GM23338 (cell line): ENCODE measurements around the gene DENND6A. TPM values are rescaled to one million over a fixed set of nuclear protein-coding genes. Genes with fewer than 3 reads are reported as not detected.
A peak's percentile ranks its signal among the peaks of the same experiment; 100 is the strongest.

Experiments
- ATAC-seq: fragments of 200-7000 bp; cut with Tn5 transposase; 3 replicates; pipeline ENCODE4 v1.9.1; 2020
- DNase-seq: peaks from one replicate; pipeline ENCODE4 v3.0.0-alpha.2; 2015; ENCODE audit warnings: low spot score
- H2AFZ ChIP-seq: fragments of 200-600 bp; sonication (generic); 2 replicates; pipeline ENCODE4 v1.8.0; 2016; ENCODE audit warnings: antibody characterized with exemption, mild to moderate bottlenecking, moderate library complexity
- H3F3A ChIP-seq: fragments of 200-600 bp; sonication (generic); replicated peaks from 2 replicates; pipeline ENCODE4 v1.8.0; 2017; ENCODE audit warnings: antibody characterized with exemption, mixed run types, low read depth
- H3K27ac ChIP-seq: fragments of 200-600 bp; sonication (generic); 2 replicates; pipeline ENCODE4 v1.6.1; 2016; ENCODE audit warnings: low read depth
- H3K27me3 ChIP-seq: fragments of 200-600 bp; sonication (generic); 2 replicates; pipeline ENCODE4 v1.8.0; 2016; ENCODE audit warnings: mild to moderate bottlenecking, mixed run types, moderate library complexity; ENCODE audit not compliant: insufficient read depth
- H3K36me3 ChIP-seq: fragments of 200-600 bp; sonication (generic); 2 replicates; pipeline ENCODE4 v1.8.0; 2016; ENCODE audit warnings: mild to moderate bottlenecking; ENCODE audit not compliant: insufficient read depth
- H3K4me1 ChIP-seq: fragments of 200-600 bp; sonication (generic); 2 replicates; pipeline ENCODE4 v1.8.0; 2016; ENCODE audit warnings: mild to moderate bottlenecking, moderate library complexity; ENCODE audit not compliant: insufficient read depth
- H3K4me2 ChIP-seq: fragments of 200-600 bp; sonication (generic); 2 replicates; pipeline ENCODE4 v1.7.1; 2017; ENCODE audit warnings: mixed run types
- H3K4me3 ChIP-seq: fragments of 200-600 bp; sonication (generic); 2 replicates; pipeline ENCODE4 v1.6.1; 2016; ENCODE audit warnings: mixed run types
- H3K79me2 ChIP-seq: fragments of 200-600 bp; sonication (generic); replicated peaks from 2 replicates; pipeline ENCODE4 v1.8.0; 2017; ENCODE audit warnings: mild to moderate bottlenecking; ENCODE audit not compliant: insufficient read depth
- H3K9me2 ChIP-seq: fragments of 200-600 bp; sonication (generic); 2 replicates; pipeline ENCODE4 v1.8.0; 2017; ENCODE audit not compliant: insufficient read depth
- H4K20me1 ChIP-seq: fragments of 200-600 bp; sonication (generic); replicated peaks from 2 replicates; pipeline ENCODE4 v1.8.0; 2017; ENCODE audit warnings: mild to moderate bottlenecking; ENCODE audit not compliant: insufficient read depth
- H3K27ac Mint-ChIP-seq: 2 replicates; pipeline ENCODE4 v1.8.0; 2020; ENCODE audit warnings: inconsistent platforms, mild to moderate bottlenecking, moderate library complexity, mixed read lengths
- H3K27me3 Mint-ChIP-seq: 3 replicates; pipeline ENCODE4 v1.8.0; 2022; ENCODE audit warnings: low read depth, mild to moderate bottlenecking, moderate library complexity, mixed read lengths, inconsistent platforms; ENCODE audit not compliant: insufficient read depth, poor library complexity
- H3K36me3 Mint-ChIP-seq: 3 replicates; pipeline ENCODE4 v1.8.0; 2021; ENCODE audit warnings: low read depth, mild to moderate bottlenecking, inconsistent platforms, moderate library complexity, mixed read lengths
- H3K4me1 Mint-ChIP-seq: 3 replicates; pipeline ENCODE4 v1.8.0; 2020; ENCODE audit warnings: mild to moderate bottlenecking, inconsistent platforms, mixed read lengths
- H3K4me3 Mint-ChIP-seq: 3 replicates; pipeline ENCODE4 v1.8.0; 2021; ENCODE audit warnings: moderate library complexity, mild to moderate bottlenecking, inconsistent platforms, mixed read lengths
- H3K9me3 Mint-ChIP-seq: 3 replicates; pipeline ENCODE4 v1.8.0; 2020; ENCODE audit warnings: moderate library complexity, mild to moderate bottlenecking, inconsistent platforms, mixed read lengths
- CREB1 ChIP-seq: fragments of 250-450 bp; sonication (Bioruptor Pico); IDR thresholded peaks from 2 replicates; pipeline ENCODE4 v1.5.0; 2020; ENCODE audit warnings: low read depth, mild to moderate bottlenecking, moderate library complexity
- CTCF ChIP-seq, 2 experiments: fragments of 200-600 bp in 1 of 2; sonication (generic) in 1 of 2; conservative IDR thresholded peaks; 2 replicates each; pipeline versions ENCODE4 v1.5.1 to v1.6.1; 2016 to 2017; ENCODE audit warnings: antibody characterized with exemption in 2 of 2, low read depth in 2 of 2, mild to moderate bottlenecking in 2 of 2, moderate library complexity in 1 of 2
- EZH2 ChIP-seq: fragments of 200-600 bp; sonication (generic); IDR thresholded peaks from one replicate; pipeline ENCODE4 v1.8.0; 2017; ENCODE audit warnings: antibody characterized with exemption, mild to moderate bottlenecking, low read depth; ENCODE audit not compliant: unreplicated experiment
- EZH2phosphoT487 ChIP-seq: fragments of 200-600 bp; sonication (generic); IDR thresholded peaks from one replicate; pipeline ENCODE4 v1.8.1; 2018; ENCODE audit warnings: antibody characterized with exemption; ENCODE audit not compliant: unreplicated experiment
- JUNB ChIP-seq: IDR thresholded peaks from one replicate; pipeline ENCODE4 v1.6.1; 2016; ENCODE audit warnings: antibody characterized with exemption; ENCODE audit not compliant: unreplicated experiment
- NANOG ChIP-seq: IDR thresholded peaks from 2 replicates; pipeline ENCODE4 v1.6.1; 2016; ENCODE audit warnings: antibody characterized with exemption, borderline replicate concordance
- POLR2AphosphoS5 ChIP-seq: IDR thresholded peaks from 2 replicates; pipeline ENCODE4 v1.6.1; 2016; ENCODE audit warnings: antibody characterized with exemption, low read depth
- STAT1 ChIP-seq: IDR thresholded peaks from one replicate; pipeline ENCODE4 v1.6.1; 2016; ENCODE audit warnings: antibody characterized with exemption; ENCODE audit not compliant: unreplicated experiment
- ZNF114 ChIP-seq: fragments of 250-450 bp; sonication (Bioruptor Pico); IDR thresholded peaks from 2 replicates; pipeline ENCODE4 v1.5.0; 2020; ENCODE audit warnings: mild to moderate bottlenecking, moderate library complexity
- ZNF331 ChIP-seq: fragments of 250-450 bp; sonication (Bioruptor Pico); IDR thresholded peaks from 2 replicates; pipeline ENCODE4 v1.5.0; 2020; ENCODE audit warnings: low read depth, mild to moderate bottlenecking, moderate library complexity
- polyA plus RNA-seq: library from polyadenylated mRNA; unstranded; fragments of >200 nt; fragmentation: Nextera tagmentation; extraction: Ambion mirVana; gene quantifications from 2 replicates; pipeline ENCODE4 v1.2.1, GENCODE V29; 2016
- total RNA-seq: library from RNA; depleted of rRNA; stranded (reverse); fragments of >200 nt; shearing (Covaris generic); gene quantifications from 2 replicates; pipeline ENCODE4 v1.2.3, GENCODE V29; 2014
- TF ChIP-seq, protein P1 (sequence below): IDR thresholded peaks from 2 replicates; pipeline ENCODE4 v1.6.1; 2016; ENCODE audit warnings: antibody characterized with exemption
- TF ChIP-seq, protein P2 (sequence below): fragments of 250-450 bp; sonication (Bioruptor Pico); IDR thresholded peaks from 2 replicates; pipeline ENCODE4 v1.5.0; 2020; ENCODE audit warnings: mild to moderate bottlenecking, moderate library complexity
- TF ChIP-seq, protein P3 (sequence below): IDR thresholded peaks from one replicate; pipeline ENCODE4 v1.6.1; 2018; ENCODE audit warnings: antibody characterized with exemption; ENCODE audit not compliant: unreplicated experiment

The DENND6A gene
- total and polyA plus RNA-seq, 2 experiments from 2014 or later = 7.5 to 17.5 TPM

DNA sequence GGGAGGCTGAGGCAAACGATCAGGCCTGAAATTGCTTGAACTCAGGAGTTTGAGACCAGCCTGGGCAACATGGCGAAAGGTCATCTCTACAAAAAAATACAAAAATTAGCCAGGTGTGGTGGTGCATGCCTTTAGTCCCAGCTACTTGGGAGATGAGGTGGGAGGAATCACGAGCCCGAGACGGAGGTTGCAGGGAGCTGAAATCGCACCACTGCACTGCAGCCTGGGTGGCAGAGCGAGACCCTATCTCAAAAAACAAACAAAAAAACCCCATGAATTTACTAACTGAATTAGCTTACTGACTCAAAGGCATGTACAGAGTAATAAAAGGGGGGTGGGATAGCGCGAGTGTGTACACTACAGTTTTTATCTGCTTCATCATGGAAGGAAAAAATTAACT is 115.1 kb downstream of the DENND6A start:
- no peaks in the 10 kb centered on the region for H3F3A ChIP-seq
- TF ChIP-seq CREB1 (no peak), NANOG (no peak), POLR2AphosphoS5 (no peak), CTCF (conservative IDR thresholded peaks at IDR 0.05; ENCODE audit: low read depth in 2 of 2) (no peak), JUNB (no peak), STAT1 (no peak), ZNF331 (no peak), EZH2 (no peak), EZH2phosphoT487 (no peak), ZNF114 (no peak)
- TF ChIP-seq, protein P1, sequence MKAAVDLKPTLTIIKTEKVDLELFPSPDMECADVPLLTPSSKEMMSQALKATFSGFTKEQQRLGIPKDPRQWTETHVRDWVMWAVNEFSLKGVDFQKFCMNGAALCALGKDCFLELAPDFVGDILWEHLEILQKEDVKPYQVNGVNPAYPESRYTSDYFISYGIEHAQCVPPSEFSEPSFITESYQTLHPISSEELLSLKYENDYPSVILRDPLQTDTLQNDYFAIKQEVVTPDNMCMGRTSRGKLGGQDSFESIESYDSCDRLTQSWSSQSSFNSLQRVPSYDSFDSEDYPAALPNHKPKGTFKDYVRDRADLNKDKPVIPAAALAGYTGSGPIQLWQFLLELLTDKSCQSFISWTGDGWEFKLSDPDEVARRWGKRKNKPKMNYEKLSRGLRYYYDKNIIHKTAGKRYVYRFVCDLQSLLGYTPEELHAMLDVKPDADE = no peak
- TF ChIP-seq, protein P2, sequence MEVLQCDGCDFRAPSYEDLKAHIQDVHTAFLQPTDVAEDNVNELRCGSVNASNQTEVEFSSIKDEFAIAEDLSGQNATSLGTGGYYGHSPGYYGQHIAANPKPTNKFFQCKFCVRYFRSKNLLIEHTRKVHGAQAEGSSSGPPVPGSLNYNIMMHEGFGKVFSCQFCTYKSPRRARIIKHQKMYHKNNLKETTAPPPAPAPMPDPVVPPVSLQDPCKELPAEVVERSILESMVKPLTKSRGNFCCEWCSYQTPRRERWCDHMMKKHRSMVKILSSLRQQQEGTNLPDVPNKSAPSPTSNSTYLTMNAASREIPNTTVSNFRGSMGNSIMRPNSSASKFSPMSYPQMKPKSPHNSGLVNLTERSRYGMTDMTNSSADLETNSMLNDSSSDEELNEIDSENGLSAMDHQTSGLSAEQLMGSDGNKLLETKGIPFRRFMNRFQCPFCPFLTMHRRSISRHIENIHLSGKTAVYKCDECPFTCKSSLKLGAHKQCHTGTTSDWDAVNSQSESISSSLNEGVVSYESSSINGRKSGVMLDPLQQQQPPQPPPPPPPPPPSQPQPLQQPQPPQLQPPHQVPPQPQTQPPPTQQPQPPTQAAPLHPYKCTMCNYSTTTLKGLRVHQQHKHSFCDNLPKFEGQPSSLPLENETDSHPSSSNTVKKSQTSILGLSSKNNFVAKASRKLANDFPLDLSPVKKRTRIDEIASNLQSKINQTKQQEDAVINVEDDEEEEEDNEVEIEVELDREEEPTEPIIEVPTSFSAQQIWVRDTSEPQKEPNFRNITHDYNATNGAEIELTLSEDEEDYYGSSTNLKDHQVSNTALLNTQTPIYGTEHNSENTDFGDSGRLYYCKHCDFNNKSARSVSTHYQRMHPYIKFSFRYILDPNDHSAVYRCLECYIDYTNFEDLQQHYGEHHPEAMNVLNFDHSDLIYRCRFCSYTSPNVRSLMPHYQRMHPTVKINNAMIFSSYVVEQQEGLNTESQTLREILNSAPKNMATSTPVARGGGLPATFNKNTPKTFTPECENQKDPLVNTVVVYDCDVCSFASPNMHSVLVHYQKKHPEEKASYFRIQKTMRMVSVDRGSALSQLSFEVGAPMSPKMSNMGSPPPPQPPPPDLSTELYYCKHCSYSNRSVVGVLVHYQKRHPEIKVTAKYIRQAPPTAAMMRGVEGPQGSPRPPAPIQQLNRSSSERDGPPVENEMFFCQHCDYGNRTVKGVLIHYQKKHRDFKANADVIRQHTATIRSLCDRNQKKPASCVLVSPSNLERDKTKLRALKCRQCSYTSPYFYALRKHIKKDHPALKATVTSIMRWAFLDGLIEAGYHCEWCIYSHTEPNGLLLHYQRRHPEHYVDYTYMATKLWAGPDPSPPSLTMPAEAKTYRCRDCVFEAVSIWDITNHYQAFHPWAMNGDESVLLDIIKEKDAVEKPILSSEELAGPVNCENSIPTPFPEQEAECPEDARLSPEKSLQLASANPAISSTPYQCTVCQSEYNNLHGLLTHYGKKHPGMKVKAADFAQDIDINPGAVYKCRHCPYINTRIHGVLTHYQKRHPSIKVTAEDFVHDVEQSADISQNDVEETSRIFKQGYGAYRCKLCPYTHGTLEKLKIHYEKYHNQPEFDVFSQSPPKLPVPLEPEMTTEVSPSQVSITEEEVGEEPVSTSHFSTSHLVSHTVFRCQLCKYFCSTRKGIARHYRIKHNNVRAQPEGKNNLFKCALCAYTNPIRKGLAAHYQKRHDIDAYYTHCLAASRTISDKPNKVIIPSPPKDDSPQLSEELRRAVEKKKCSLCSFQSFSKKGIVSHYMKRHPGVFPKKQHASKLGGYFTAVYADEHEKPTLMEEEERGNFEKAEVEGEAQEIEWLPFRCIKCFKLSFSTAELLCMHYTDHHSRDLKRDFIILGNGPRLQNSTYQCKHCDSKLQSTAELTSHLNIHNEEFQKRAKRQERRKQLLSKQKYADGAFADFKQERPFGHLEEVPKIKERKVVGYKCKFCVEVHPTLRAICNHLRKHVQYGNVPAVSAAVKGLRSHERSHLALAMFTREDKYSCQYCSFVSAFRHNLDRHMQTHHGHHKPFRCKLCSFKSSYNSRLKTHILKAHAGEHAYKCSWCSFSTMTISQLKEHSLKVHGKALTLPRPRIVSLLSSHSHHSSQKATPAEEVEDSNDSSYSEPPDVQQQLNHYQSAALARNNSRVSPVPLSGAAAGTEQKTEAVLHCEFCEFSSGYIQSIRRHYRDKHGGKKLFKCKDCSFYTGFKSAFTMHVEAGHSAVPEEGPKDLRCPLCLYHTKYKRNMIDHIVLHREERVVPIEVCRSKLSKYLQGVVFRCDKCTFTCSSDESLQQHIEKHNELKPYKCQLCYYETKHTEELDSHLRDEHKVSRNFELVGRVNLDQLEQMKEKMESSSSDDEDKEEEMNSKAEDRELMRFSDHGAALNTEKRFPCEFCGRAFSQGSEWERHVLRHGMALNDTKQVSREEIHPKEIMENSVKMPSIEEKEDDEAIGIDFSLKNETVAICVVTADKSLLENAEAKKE (CRISPR knock-in tag) = no peak
- TF ChIP-seq, protein P3, sequence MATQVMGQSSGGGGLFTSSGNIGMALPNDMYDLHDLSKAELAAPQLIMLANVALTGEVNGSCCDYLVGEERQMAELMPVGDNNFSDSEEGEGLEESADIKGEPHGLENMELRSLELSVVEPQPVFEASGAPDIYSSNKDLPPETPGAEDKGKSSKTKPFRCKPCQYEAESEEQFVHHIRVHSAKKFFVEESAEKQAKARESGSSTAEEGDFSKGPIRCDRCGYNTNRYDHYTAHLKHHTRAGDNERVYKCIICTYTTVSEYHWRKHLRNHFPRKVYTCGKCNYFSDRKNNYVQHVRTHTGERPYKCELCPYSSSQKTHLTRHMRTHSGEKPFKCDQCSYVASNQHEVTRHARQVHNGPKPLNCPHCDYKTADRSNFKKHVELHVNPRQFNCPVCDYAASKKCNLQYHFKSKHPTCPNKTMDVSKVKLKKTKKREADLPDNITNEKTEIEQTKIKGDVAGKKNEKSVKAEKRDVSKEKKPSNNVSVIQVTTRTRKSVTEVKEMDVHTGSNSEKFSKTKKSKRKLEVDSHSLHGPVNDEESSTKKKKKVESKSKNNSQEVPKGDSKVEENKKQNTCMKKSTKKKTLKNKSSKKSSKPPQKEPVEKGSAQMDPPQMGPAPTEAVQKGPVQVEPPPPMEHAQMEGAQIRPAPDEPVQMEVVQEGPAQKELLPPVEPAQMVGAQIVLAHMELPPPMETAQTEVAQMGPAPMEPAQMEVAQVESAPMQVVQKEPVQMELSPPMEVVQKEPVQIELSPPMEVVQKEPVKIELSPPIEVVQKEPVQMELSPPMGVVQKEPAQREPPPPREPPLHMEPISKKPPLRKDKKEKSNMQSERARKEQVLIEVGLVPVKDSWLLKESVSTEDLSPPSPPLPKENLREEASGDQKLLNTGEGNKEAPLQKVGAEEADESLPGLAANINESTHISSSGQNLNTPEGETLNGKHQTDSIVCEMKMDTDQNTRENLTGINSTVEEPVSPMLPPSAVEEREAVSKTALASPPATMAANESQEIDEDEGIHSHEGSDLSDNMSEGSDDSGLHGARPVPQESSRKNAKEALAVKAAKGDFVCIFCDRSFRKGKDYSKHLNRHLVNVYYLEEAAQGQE = no peak
- peaks cover 68% of the 10 kb centered on the region for H3K36me3 ChIP-seq
- H3K4me3 ChIP-seq = no peak overlapping the region
- no peak overlapping the region for H3K27ac Mint-ChIP-seq
- no peaks in the 10 kb centered on the region for H3K9me3 Mint-ChIP-seq
- H4K20me1 ChIP-seq = peaks cover 51% of the 10 kb centered on the region
- no peak overlapping the region for H3K4me3 Mint-ChIP-seq
- H3K27me3 ChIP-seq = no peaks in the 10 kb centered on the region
- ATAC-seq (no peak), DNase-seq (no peak)
- H3K4me1 Mint-ChIP-seq = no peaks in the 10 kb centered on the region
- H2AFZ ChIP-seq = no peak overlapping the region
- H3K9me2 ChIP-seq = no peaks in the 10 kb centered on the region
- H3K4me2 ChIP-seq = no peak overlapping the region
- H3K27ac ChIP-seq = peak overlapping the region; percentile 55; the same call in 1 of the 2 replicates
- no peaks in the 10 kb centered on the region for H3K27me3 Mint-ChIP-seq
- H3K36me3 Mint-ChIP-seq = peaks cover 80% of the 10 kb centered on the region
- H3K79me2 ChIP-seq = peaks cover 70% of the 10 kb centered on the region
- H3K4me1 ChIP-seq = no peaks in the 10 kb centered on the region
